ENCODE results near the gene TEKT5.

The TEKT5 gene

DNA sequence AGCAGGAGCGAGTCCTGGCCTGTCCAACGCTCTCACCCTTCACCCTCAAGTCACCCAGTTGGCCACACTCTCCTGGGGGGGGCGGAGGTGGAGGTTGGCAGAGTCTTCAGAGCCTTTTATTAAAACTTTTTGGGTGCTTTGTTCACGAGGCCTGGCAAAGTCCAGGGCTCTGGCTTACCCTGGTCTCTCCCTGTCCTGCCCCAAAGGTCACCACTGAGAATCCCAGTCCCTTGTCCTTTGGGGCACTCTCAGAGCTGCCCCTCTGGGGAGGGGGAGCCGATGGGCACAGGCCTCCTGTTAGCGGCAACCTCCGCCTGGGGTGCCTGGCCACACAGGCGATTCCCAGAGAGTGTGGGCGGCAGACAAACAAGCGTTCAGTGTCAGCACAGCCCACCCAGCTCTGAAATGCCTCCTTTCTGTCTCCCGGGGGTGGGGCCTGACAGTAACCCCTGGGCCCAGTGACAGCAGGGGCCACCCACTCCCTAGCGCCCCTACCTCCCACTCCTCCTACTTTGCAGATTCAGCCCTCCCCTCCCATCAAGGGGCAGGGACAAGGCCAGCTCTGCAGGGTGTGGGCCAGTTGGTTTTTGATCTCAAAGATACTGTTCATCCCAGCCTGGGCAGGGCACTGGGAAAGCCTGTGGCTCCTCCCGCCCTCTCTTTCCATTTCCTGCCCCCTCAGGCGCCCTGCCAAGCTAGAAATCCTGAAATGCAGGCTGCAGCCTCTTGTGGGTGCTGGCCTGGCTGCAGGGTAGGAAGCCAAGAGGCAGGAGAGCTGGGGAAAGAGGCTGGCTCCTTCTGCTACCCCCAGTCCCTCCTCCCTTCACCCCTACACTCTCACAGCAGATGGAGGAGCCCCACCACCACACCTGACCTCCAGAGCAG, 77.7 kb downstream of the TEKT5 start:
- H3K4me3 Mint-ChIP-seq, result no peak overlapping the region
- no peaks in the 10 kb centered on the region for H3K9me3 Mint-ChIP-seq
- H3K4me1 Mint-ChIP-seq, result no peaks in the 10 kb centered on the region
- H3K27ac Mint-ChIP-seq, result no peak overlapping the region
- no peaks in the 10 kb centered on the region for H3K36me3 Mint-ChIP-seq
- peaks cover 9% of the 10 kb centered on the region for H3K27me3 Mint-ChIP-seq

DNA sequence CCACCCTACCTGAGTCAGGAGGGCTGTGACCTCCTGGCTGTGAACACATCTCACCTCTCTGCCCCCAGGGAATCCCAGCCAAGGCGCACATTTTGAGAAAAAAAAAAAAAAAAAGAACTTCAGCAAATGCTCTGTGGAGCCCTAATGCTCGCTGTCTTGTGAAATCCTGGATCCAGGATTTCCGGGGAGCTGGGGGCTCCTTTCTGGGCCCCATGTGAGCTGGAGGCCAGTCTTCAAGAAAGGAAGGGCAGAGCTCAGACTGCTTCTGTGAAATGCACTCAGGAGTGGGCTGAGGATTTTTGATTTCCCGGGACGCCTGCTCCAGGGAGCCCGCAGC, 78.3 kb downstream of the TEKT5 start:
- H3K27me3 Mint-ChIP-seq, result peaks cover 9% of the 10 kb centered on the region
- no peaks in the 10 kb centered on the region for H3K4me1 Mint-ChIP-seq
- no peak overlapping the region for H3K4me3 Mint-ChIP-seq
- no peaks in the 10 kb centered on the region for H3K36me3 Mint-ChIP-seq
- no peaks in the 10 kb centered on the region for H3K9me3 Mint-ChIP-seq
- H3K27ac Mint-ChIP-seq, result no peak overlapping the region

DNA sequence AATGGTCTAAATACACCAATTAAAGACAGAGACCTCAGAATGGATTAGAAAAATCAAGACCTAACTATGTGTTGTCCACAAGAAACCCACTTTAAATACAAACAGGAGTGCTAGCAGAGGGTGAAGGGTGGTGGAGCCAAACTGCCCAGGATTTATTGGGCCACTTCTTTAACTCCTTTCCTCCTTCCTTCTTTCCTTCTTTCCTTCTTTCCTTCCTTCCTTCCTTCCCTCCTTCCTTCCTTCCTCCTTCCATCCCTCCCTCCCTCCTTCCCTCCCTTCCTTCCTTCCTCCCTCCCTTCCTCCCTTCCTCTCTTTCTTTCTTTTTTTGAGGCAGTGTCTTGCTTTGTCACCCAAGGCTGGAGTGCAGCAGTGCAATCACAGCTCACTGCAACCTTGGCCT, 80.0 kb downstream of the TEKT5 start:
- Mint-ChIP-seq H3K4me1 (no peaks in the 10 kb centered on the region), H3K36me3 (no peaks in the 10 kb centered on the region), H3K9me3 (no peaks in the 10 kb centered on the region), H3K4me3 (no peak overlapping the region), H3K27me3 (peaks cover 5% of the 10 kb centered on the region), H3K27ac (no peak overlapping the region)

DNA sequence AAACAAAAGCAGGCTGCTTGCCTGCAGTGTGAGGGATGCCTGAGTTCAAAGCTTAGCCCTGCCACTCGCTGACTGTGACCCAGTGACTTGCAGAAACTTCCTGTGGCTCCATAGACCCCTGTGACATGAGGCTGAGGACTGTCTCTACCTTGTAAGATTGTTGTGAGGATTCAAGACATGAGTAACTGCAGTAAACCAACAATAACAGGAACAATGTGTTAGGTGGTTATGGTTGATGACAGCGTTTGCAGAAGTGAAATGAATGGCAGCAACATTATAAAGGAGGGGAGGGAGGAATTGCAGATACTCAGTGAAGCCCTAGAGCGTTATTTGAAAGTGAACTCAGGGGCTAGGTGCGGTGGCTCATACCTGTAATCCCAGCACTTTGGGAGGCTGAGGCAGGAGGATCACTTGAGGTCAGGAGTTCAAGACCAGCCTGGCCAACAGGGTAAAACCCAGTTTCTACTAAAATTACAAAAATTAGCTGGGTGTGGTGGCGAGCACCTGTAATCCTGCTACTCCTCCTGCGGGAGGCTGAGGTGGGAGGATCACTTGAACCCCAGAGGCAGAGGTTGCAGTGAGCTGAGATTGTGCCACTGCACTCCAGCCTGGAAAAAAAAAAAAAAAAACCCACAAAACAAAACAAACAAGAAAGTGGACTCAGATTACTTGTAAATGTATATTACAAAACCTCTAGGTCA, 80.8 kb downstream of the TEKT5 start:
- Mint-ChIP-seq H3K9me3 (no peaks in the 10 kb centered on the region), H3K27ac (no peak overlapping the region), H3K4me1 (no peaks in the 10 kb centered on the region), H3K4me3 (no peak overlapping the region), H3K36me3 (no peaks in the 10 kb centered on the region), H3K27me3 (peaks cover 4% of the 10 kb centered on the region)

DNA sequence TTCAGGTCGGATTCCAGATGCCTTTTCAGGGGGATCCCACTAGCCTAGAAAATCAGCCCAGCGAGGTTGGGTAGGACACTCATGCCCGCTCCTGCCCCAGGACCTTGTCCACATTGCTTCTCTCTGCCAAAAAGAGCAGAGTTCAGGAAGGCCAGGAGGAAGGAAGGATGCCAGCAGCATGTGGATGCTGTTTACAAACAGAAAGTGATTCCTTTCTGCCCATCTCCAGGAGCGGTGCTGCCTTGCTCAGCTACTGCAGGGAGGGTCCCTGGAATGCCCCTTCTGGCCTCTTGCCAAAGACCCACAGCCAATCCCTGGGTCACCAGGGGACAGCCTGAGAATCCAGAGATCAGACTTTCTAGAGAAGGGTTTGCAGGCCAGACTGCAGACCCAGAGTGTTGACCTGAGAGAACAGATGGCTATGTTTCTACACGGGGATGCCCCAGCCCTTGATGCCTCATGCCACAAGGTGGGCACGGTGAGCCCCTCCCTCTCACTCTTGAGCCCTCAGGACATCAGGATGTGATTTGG, 82.0 kb downstream of the TEKT5 start:
- Mint-ChIP-seq H3K4me1 (no peaks in the 10 kb centered on the region), H3K4me3 (no peak overlapping the region), H3K27me3 (no peaks in the 10 kb centered on the region), H3K9me3 (no peaks in the 10 kb centered on the region), H3K27ac (no peak overlapping the region), H3K36me3 (no peaks in the 10 kb centered on the region)

DNA sequence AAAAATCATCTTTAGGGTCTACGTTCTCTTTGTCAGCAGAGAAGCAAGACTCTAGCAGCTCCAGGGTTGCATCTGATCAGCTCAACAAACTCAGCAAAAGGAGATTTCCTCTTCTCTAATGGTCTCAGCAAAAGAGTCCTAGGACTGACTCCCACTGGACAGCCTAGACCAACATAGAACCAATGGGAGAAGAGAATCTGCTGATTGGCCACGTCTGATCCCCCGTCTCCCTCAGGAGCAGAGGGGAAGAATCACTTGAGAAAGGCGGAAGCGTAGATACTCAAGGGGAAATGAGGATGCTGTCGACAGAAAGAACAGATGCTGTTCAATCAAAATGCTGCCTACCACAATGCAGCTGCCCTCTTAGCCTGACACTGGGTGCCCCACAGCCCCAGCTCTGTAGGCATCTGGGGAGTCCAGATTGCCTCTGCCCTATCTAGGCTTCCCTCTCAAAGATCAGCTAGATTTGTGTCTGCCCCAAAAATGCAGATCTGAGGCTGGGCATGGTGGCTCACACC, 82.8 kb downstream of the TEKT5 start:
- Mint-ChIP-seq H3K4me3 (no peak overlapping the region), H3K27me3 (no peaks in the 10 kb centered on the region), H3K27ac (no peak overlapping the region), H3K9me3 (no peaks in the 10 kb centered on the region), H3K36me3 (no peaks in the 10 kb centered on the region), H3K4me1 (no peaks in the 10 kb centered on the region)

DNA sequence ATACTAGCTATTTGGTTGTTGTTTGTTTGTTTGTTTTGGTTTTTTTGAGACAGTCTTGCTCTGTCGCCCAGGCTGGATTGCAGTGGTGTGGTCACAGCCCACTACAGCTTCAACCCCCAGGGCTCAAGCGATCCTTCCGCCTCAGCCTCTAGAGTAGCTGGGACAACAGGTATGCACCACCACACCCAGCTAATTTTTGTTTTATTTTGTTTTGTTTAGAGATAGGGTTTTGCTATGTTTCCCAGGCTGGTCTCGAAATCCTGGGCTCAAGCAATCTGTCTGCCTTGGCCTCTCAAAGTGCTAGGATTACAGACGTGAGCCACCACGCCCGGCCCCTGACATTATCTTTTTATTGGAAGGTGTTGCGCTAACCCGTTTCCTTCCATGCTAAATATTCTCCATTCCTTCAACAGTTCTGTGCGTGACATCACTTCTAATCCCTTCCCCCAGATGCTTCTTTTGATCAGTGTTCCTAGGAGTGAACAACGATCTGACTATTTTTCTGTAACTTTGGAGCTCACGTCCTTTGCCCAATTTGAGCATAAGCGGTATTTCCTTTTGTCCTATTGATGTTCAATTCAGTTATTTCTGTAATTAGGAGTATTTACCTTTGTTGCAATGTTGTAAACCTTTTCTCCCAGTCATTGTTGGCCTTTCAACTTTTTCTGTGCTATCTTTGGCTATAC, 84.1 kb downstream of the TEKT5 start:
- no peaks in the 10 kb centered on the region for H3K4me1 Mint-ChIP-seq

DNA sequence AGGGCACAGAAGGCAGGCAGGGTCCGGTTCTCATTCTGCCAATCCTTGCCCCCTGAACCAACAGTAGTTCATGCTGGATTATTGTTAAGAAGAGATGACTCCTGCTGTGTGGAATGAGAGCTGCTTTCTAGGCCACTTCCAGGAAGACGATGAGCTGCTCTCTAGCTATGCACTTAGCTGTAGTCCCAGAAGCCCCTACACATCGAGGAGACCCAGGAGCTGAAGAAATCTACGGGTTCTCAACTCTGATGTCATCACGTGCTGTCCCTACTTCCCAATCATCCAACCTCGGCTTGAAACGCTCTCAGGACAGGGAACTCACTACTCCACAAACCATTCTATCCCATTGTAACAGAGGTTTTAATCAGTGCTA, 85.3 kb downstream of the TEKT5 start:
- H3K4me1 Mint-ChIP-seq, result no peaks in the 10 kb centered on the region
- H3K27me3 Mint-ChIP-seq, result peaks cover 1% of the 10 kb centered on the region
- H3K4me3 Mint-ChIP-seq, result no peak overlapping the region
- no peaks in the 10 kb centered on the region for H3K9me3 Mint-ChIP-seq
- no peak overlapping the region for H3K27ac Mint-ChIP-seq
- H3K36me3 Mint-ChIP-seq, result no peaks in the 10 kb centered on the region

More for the DNA sequence above, 84.1 kb downstream of the TEKT5 start:
- no peak overlapping the region for H3K4me3 Mint-ChIP-seq
- H3K27me3 Mint-ChIP-seq, result peaks cover 1% of the 10 kb centered on the region
- H3K9me3 Mint-ChIP-seq, result no peaks in the 10 kb centered on the region
- no peaks in the 10 kb centered on the region for H3K36me3 Mint-ChIP-seq
- no peak overlapping the region for H3K27ac Mint-ChIP-seq

DNA sequence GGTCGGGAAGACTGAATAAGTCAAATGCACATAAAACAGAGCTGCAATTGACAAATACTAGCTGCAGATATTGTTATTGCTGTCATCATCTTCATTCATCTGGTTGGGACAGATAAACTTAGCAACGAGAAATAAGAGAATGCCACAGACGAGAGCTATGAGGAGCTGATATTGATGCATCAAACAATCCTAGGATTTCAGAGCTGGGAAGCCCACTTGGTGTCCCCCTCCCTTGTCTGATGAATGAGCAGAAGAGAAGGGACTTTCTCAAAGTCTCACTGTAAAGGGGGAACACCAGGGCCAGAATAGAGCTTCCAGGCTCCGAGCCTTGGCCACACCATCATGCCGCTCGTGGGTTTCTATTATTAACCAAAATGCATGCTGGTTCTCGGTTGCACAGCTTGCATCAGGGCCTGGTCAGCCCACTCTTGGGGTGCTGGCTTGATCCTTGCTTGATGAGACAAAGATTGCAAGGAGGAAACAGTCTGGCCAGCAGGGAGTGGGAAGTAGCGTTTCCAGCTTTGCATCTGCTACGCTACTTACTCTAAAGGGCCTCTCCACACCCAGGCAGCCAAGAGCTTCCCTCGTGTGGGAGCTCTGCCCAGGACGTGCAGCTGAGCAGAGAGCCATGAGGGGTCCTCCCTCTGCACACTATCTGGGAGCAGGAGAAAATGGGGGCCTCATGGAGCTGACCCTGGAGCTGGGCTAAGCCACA, 85.9 kb downstream of the TEKT5 start:
- H3K36me3 Mint-ChIP-seq, result no peaks in the 10 kb centered on the region
- H3K27me3 Mint-ChIP-seq, result peaks cover 1% of the 10 kb centered on the region
- no peak overlapping the region for H3K27ac Mint-ChIP-seq

DNA sequence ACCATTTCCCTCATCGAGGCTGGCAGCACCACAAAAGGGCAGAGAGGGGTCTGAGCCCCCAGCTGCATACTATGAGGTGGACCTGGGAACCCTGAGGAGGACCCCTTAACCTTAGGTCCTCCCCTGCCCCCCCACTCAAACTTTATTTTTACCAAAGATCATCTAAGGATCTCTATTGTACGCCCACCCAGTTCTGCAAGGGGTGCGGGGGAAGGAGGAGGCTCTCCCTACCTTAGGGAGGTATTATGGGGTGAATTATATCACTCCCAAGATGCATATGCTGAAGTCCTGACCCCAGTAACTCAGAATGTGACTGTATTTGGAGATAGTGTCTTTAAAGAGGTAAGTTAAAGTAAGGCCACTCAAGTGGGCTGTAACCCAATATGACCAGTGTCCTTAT, 87.6 kb downstream of the TEKT5 start:
- no peak overlapping the region for H3K27ac Mint-ChIP-seq
- no peaks in the 10 kb centered on the region for H3K9me3 Mint-ChIP-seq
- no peaks in the 10 kb centered on the region for H3K4me1 Mint-ChIP-seq
- no peaks in the 10 kb centered on the region for H3K36me3 Mint-ChIP-seq
- peaks cover 1% of the 10 kb centered on the region for H3K27me3 Mint-ChIP-seq
- no peak overlapping the region for H3K4me3 Mint-ChIP-seq

More for the DNA sequence above, 85.9 kb downstream of the TEKT5 start:
- Mint-ChIP-seq H3K4me3 (no peak overlapping the region), H3K9me3 (no peaks in the 10 kb centered on the region), H3K4me1 (no peaks in the 10 kb centered on the region)

DNA sequence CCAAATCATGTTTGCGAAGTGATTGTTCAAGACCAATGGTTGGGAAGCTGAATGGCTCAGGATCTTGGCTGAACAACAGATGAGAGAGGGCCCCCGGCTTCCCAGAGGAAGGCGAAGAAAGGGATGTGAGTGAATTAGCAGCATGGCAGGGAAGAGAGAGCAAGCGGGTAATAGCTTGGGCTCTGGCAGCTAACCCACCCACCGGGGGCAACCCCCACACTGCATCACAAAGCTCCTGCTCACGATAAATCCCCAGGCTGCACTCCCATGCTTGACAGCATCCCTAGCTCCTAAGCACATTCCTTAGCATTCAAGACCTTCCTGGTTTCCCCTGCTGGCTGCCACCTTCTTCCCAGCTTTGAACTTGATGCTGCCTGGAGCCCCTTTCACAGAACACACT, 88.1 kb downstream of the TEKT5 start:
- Mint-ChIP-seq H3K4me3 (no peak overlapping the region), H3K27ac (no peak overlapping the region), H3K4me1 (no peaks in the 10 kb centered on the region), H3K36me3 (no peaks in the 10 kb centered on the region), H3K27me3 (peaks cover 1% of the 10 kb centered on the region), H3K9me3 (no peaks in the 10 kb centered on the region)

DNA sequence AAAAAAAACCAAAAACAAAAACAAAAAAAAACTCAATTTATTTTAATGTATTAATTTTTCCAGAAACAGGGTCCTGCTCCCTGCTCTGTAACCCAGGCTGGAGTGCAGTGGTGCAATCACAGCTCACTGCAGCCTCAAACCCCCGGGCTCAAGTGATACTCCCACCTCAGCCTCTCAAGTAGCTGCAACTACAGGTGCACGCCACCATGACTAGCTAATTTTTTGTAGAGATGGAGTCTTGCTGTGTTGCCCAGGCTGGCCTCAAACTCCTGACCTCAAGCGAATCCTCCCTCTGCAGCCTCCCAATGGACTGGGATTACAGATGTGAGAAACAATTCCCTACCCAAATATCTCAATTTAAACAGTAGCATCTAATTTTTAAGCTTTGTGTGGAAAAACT, 89.1 kb downstream of the TEKT5 start:
- Mint-ChIP-seq H3K27me3 (peaks cover 1% of the 10 kb centered on the region), H3K4me3 (no peak overlapping the region), H3K4me1 (no peaks in the 10 kb centered on the region), H3K27ac (no peak overlapping the region), H3K36me3 (no peaks in the 10 kb centered on the region), H3K9me3 (no peaks in the 10 kb centered on the region)

DNA sequence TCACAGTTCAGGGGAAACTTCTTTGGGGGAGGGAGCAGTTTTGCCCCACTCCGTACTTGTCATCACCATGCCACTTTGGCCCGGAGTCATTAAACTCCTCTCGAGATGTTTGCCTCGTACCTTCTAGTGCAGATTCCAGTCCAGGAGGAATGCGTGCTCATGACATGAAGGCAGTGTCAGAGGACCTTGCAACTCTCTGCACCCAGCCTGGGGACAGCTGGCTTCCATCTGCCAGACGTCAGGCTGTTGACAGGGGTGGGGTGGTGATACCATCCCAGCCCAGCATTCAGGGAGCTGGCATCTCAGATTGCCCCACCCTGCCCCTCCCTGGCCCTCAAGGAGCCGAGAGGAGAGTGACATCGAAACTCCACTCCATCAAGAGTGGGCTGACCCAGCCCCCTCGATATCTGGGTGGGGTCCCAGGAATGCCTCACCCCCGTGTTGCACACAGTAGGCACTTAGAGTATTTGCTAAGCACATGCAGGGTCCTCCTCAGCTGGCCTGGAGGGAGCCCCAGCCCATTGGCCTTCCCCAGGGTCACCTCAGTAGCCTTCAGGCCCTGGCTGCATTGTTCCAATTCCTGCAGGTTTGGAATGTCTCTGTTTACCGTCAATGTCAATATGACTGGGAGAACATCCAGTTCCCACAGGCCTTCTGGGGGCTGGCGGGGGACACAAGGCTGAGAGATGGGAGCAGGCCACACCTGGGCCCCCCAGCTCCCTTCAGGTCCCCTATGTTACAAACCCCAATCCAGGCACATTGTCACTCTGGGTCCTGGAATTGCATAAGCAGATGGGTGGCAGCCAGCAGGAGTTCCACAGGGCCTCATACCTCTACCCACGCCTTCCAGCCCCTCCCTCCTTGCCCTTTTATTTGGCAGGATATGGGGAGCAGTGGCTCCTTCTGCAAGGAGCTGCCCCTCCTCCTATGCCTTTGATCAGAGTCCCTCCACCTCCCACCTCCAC, 93.0 kb downstream of the TEKT5 start:
- H3K36me3 Mint-ChIP-seq, result no peaks in the 10 kb centered on the region
- no peaks in the 10 kb centered on the region for H3K9me3 Mint-ChIP-seq
- peaks cover 5% of the 10 kb centered on the region for H3K27me3 Mint-ChIP-seq
- no peak overlapping the region for H3K4me3 Mint-ChIP-seq
- no peak overlapping the region for H3K27ac Mint-ChIP-seq
- H3K4me1 Mint-ChIP-seq, result no peaks in the 10 kb centered on the region

DNA sequence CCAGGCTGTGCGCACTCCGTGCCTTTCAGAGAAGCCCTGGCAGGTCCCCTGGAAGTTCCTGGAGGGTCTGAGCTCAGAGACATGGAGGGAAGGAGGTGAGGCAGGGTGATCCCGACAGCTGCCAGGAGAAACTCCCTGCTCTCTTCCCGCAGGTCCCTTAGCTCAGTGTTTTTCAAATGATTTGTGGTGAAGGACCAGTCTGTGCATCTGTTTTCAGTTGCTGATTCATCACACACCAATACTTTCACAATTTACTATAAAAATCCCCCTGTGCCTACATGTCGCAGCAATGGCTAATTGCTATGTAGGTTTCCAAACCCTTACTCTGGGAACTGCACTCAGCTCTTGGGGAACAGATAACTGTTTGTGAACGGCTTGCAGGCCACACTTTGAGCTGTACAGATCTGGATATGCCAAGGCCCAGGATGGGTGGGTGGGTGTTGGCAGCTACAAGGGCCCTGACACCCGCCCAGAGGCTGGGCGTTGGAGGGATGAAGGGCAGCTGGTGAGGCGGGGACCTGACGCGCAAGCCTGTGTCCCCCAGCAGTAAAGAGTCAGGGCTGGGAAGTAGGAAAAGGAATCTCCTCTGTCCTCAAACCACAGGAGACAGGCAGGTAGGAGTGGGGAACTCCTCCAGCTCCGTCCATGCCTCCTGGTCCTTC, 93.8 kb downstream of the TEKT5 start:
- no peaks in the 10 kb centered on the region for H3K4me1 Mint-ChIP-seq
- no peak overlapping the region for H3K27ac Mint-ChIP-seq
- H3K9me3 Mint-ChIP-seq, result no peaks in the 10 kb centered on the region
- H3K4me3 Mint-ChIP-seq, result no peak overlapping the region
- peaks cover 4% of the 10 kb centered on the region for H3K27me3 Mint-ChIP-seq
- no peaks in the 10 kb centered on the region for H3K36me3 Mint-ChIP-seq
